Activated CD4-positive, alpha-beta T cell treated with anti-CD3 and anti-CD28 coated beads for 48 hours (primary cell): Measurements from ENCODE around the gene PIGR.

Experiments
- DNase-seq: peaks from one replicate; pipeline ENCODE4 v3.0.0-alpha.2; 2020

The PIGR gene

GRCh38 chr1:206960676-206961386 is 14.6 kb upstream of the PIGR start:
- no peak for DNase-seq

- DNase-seq = no peak
Observed at GRCh38 chr1:206958144-206958543, 11.9 kb upstream of the PIGR start.

- no peak for DNase-seq
Observed at GRCh38 chr1:206957639-206958038, 11.4 kb upstream of the PIGR start.

- DNase-seq = peak; percentile 20
Observed at GRCh38 chr1:206955476-206956451, 9.5 kb upstream of the PIGR start.

- DNase-seq = no peak
Observed at GRCh38 chr1:206954459-206955342, 8.4 kb upstream of the PIGR start.

GRCh38 chr1:206953626-206954025 is 7.4 kb upstream of the PIGR start:
- DNase-seq = no peak

- no peak for DNase-seq
Observed at GRCh38 chr1:206953126-206953525, 6.9 kb upstream of the PIGR start.

- DNase-seq = no peak
Observed at GRCh38 chr1:206952171-206952570, 5.9 kb upstream of the PIGR start.

GRCh38 chr1:206951318-206952100 is 5.2 kb upstream of the PIGR start:
- no peak for DNase-seq

GRCh38 chr1:206949641-206950040 is 3.4 kb upstream of the PIGR start:
- DNase-seq = no peak

- DNase-seq = no peak
Observed at GRCh38 chr1:206949208-206949607, 2.9 kb upstream of the PIGR start.

GRCh38 chr1:206947255-206947654 is 989 bp upstream of the PIGR start:
- no peak for DNase-seq

GRCh38 chr1:206945779-206946178 is 487 bp downstream of the PIGR start:
- no peak for DNase-seq

- no peak for DNase-seq
Observed at GRCh38 chr1:206944703-206945102, 1.6 kb downstream of the PIGR start.

GRCh38 chr1:206941766-206942418 is 4.4 kb downstream of the PIGR start:
- no peak for DNase-seq

- DNase-seq = no peak
Observed at GRCh38 chr1:206940588-206940936, 5.7 kb downstream of the PIGR start.

GRCh38 chr1:206939841-206940587 is 6.3 kb downstream of the PIGR start:
- no peak for DNase-seq

GRCh38 chr1:206939131-206939530 is 7.1 kb downstream of the PIGR start:
- no peak for DNase-seq

- DNase-seq = no peak
Observed at GRCh38 chr1:206937425-206937824, 8.8 kb downstream of the PIGR start.

GRCh38 chr1:206935491-206936067 is 10.7 kb downstream of the PIGR start:
- DNase-seq = peak; percentile 78
